BJ (cell line): ENCODE results near the gene DMXL2. TPM values are rescaled to one million over a fixed set of nuclear protein-coding genes. Genes with fewer than 3 reads are reported as not detected.

Source experiments
- CTCF ChIA-PET: fragments of 350-600 bp; formaldehyde crosslinking; extraction: SDS; loops from one replicate; lab custom pipeline; 2021; ENCODE audit warnings: antibody characterized with exemption, inconsistent platforms; lab: Yijun Ruan, JAX
- POLR2A ChIA-PET: fragments of 300-600 bp; sonication (Branson Sonifier 250); formaldehyde crosslinking; extraction: SDS; loops from one replicate; lab custom pipeline; 2021; ENCODE audit warnings: antibody characterized with exemption; lab: Charles Lee
- DNase-seq: peaks from one replicate; pipeline ENCODE4 v3.0.0-alpha.2; 2011; ENCODE audit warnings: low read depth
- H3K27me3 ChIP-seq: 2 replicates; pipeline ENCODE4 v1.6.0; 2011; ENCODE audit warnings: low read length; ENCODE audit not compliant: control insufficient read depth, insufficient read depth
- H3K36me3 ChIP-seq: 2 replicates; pipeline ENCODE4 v1.5.1; 2011; ENCODE audit warnings: low read length; ENCODE audit not compliant: control insufficient read depth, insufficient read depth
- H3K4me3 ChIP-seq: 2 replicates; pipeline ENCODE4 v1.5.1; 2011; ENCODE audit warnings: low read depth, mild to moderate bottlenecking, control low read depth, low read length
- CTCF ChIP-seq: IDR thresholded peaks from 2 replicates; pipeline ENCODE4 v1.5.1; 2011; ENCODE audit warnings: low read depth, mild to moderate bottlenecking, control low read depth, inconsistent platforms, low read length, moderate library complexity; ENCODE audit not compliant: insufficient read depth
- polyA plus RNA-seq: library from polyadenylated mRNA; depleted of rRNA; stranded (reverse); fragments of >200 nt; gene quantifications from 2 replicates; pipeline ENCODE4 v1.2.3, GENCODE V29; 2011

The DMXL2 gene
- polyA plus RNA-seq, 1 experiment, result 3.8 TPM

GRCh38 chr15:51625236-51625635, 2.7 kb upstream of the DMXL2 start:
- ChIA-PET CTCF (interaction anchor here (2.4 kb wide), 1 partner anchor 151 kb away, joined by 4 read pairs; no protein-coding TSS in a partner anchor), POLR2A (no interaction called here)
- no peak overlapping the region for H3K4me3 ChIP-seq
- no peaks in the 10 kb centered on the region; the same call in 1 of the 2 replicates for H3K27me3 ChIP-seq
- TF ChIP-seq CTCF, result no peak
- no peak for DNase-seq
- H3K36me3 ChIP-seq, result no peaks in the 10 kb centered on the region

GRCh38 chr15:51624022-51624421, 1.5 kb upstream of the DMXL2 start:
- no peaks in the 10 kb centered on the region; the same call in 1 of the 2 replicates for H3K27me3 ChIP-seq
- no peak for DNase-seq
- H3K36me3 ChIP-seq, result no peaks in the 10 kb centered on the region
- ChIA-PET CTCF (no interaction called here), POLR2A (no interaction called here)
- no peak overlapping the region for H3K4me3 ChIP-seq
- no peak for TF ChIP-seq CTCF

- no peaks in the 10 kb centered on the region; the same call in 1 of the 2 replicates for H3K27me3 ChIP-seq
- no peak for DNase-seq
- ChIA-PET CTCF (interaction anchor here (0.9 to 2.8 kb wide), 3 partner anchors 10 to 155 kb away, joined by 3 to 13 read pairs (median 3); no protein-coding TSS in a partner anchor), POLR2A (no interaction called here)
- peak overlapping the region; percentile 77 for H3K4me3 ChIP-seq
- H3K36me3 ChIP-seq, result no peaks in the 10 kb centered on the region
- TF ChIP-seq CTCF, result no peak
Observed at GRCh38 chr15:51623386-51623938, 891 bp upstream of the DMXL2 start.

GRCh38 chr15:51621936-51622603, 501 bp downstream of the DMXL2 start:
- ChIA-PET POLR2A (interaction anchor here (0.6 kb wide), 1 partner anchor 93 kb away, joined by 4 read pairs; no protein-coding TSS in a partner anchor), CTCF (interaction anchor here (0.9 to 2.8 kb wide), 8 partner anchors 8 to 157 kb away, joined by 3 to 13 read pairs (median 5); no protein-coding TSS in a partner anchor)
- Histone ChIP-seq H3K4me3 (peak overlapping the region; percentile 77), H3K27me3 (no peaks in the 10 kb centered on the region), H3K36me3 (no peaks in the 10 kb centered on the region)
- peak; percentile 32 for TF ChIP-seq CTCF
- no peak for DNase-seq

GRCh38 chr15:51621155-51621765, 1.3 kb downstream of the DMXL2 start:
- H3K27me3 ChIP-seq, result no peaks in the 10 kb centered on the region
- ChIA-PET CTCF (interaction anchor here (1.4 to 2.8 kb wide), 5 partner anchors 11 to 155 kb away, joined by 4 to 13 read pairs (median 6); no protein-coding TSS in a partner anchor), POLR2A (interaction anchor here (1.1 kb wide), 1 partner anchor 84 kb away, joined by 3 read pairs; no protein-coding TSS in a partner anchor)
- no peaks in the 10 kb centered on the region for H3K36me3 ChIP-seq
- peak overlapping the region; percentile 77 for H3K4me3 ChIP-seq
- no peak for TF ChIP-seq CTCF
- DNase-seq, result no peak
